ENCODE data around the gene ANKRD28.
A peak's percentile ranks its signal among the peaks of the same experiment; 100 is the strongest.

The ANKRD28 gene

GRCh38 chr3:15800780-15801179 lies 3.0 kb upstream of the ANKRD28 start:
- no peak for TF ChIP-seq CTCF (IDR thresholded peaks at IDR 0.05; ENCODE audit: unreplicated experiment in 3 of 3)
- Mint-ChIP-seq H3K27ac (no peak overlapping the region), H3K9me3 (no peaks in the 10 kb centered on the region), H3K4me3 (no peak overlapping the region), H3K4me1 (peaks cover 43% of the 10 kb centered on the region), H3K36me3 (ENCODE audit: low read depth) (no peaks in the 10 kb centered on the region), H3K27me3 (ENCODE audit: low read depth) (no peaks in the 10 kb centered on the region)

GRCh38 chr3:15800327-15800726 lies 2.5 kb upstream of the ANKRD28 start:
- Mint-ChIP-seq H3K36me3 (ENCODE audit: low read depth) (no peaks in the 10 kb centered on the region), H3K4me3 (no peak overlapping the region), H3K27ac (no peak overlapping the region), H3K4me1 (peaks cover 48% of the 10 kb centered on the region), H3K9me3 (no peaks in the 10 kb centered on the region), H3K27me3 (ENCODE audit: low read depth) (no peaks in the 10 kb centered on the region)
- TF ChIP-seq CTCF (IDR thresholded peaks at IDR 0.05; ENCODE audit: unreplicated experiment in 3 of 3), result no peak

GRCh38 chr3:15798533-15799245 lies 910 bp upstream of the ANKRD28 start:
- Mint-ChIP-seq H3K27ac (peak overlapping the region in 1 of 3 experiments; percentile 25), H3K4me3 (peak overlapping the region; percentile 47 to 65 (median 58)), H3K27me3 (ENCODE audit: low read depth) (no peaks in the 10 kb centered on the region), H3K9me3 (no peaks in the 10 kb centered on the region), H3K36me3 (ENCODE audit: low read depth) (peaks cover 4% of the 10 kb centered on the region), H3K4me1 (peaks cover 44% of the 10 kb centered on the region)
- TF ChIP-seq CTCF (IDR thresholded peaks at IDR 0.05; ENCODE audit: unreplicated experiment in 3 of 3), result no peak

GRCh38 chr3:15796771-15797641 lies 773 bp downstream of the ANKRD28 start:
- no peak for TF ChIP-seq CTCF (IDR thresholded peaks at IDR 0.05; ENCODE audit: unreplicated experiment in 3 of 3)
- peaks cover 44% of the 10 kb centered on the region for H3K4me1 Mint-ChIP-seq
- H3K9me3 Mint-ChIP-seq, result peaks cover 3% of the 10 kb centered on the region
- H3K4me3 Mint-ChIP-seq, result peak overlapping the region; percentile 73 to 88 (median 81)
- peaks cover 8% of the 10 kb centered on the region for H3K36me3 Mint-ChIP-seq (ENCODE audit: low read depth)
- H3K27ac Mint-ChIP-seq, result peak overlapping the region; percentile 93 to 95 (median 94)
- H3K27me3 Mint-ChIP-seq (ENCODE audit: low read depth), result no peaks in the 10 kb centered on the region

- H3K9me3 Mint-ChIP-seq, result peaks cover 7% of the 10 kb centered on the region
- TF ChIP-seq CTCF (IDR thresholded peaks at IDR 0.05; ENCODE audit: unreplicated experiment in 3 of 3), result no peak
- no peaks in the 10 kb centered on the region for H3K27me3 Mint-ChIP-seq (ENCODE audit: low read depth)
- peak overlapping the region; percentile 93 to 95 (median 94) for H3K27ac Mint-ChIP-seq
- peaks cover 15% of the 10 kb centered on the region for H3K36me3 Mint-ChIP-seq (ENCODE audit: low read depth)
- H3K4me3 Mint-ChIP-seq, result peak overlapping the region; percentile 40 to 88 (median 81)
- H3K4me1 Mint-ChIP-seq, result peaks cover 44% of the 10 kb centered on the region
Measured at GRCh38 chr3:15796331-15796730, 1.4 kb downstream of the ANKRD28 start.
